Activated T-cell treated with anti-CD3 and anti-CD28 coated beads for 1 hour (primary cell): ENCODE results near the gene SYNPO2.
"Not testable (repeated sequence)": the region's sequence is repeated elsewhere in the genome, so short reads cannot be mapped to it uniquely, and the experiment has no call there.

ENCODE experiments used
- DNase-seq: peaks from one replicate; pipeline ENCODE4 v3.0.0-alpha.2; 2020; ENCODE audit warnings: low read depth

The SYNPO2 gene

DNA sequence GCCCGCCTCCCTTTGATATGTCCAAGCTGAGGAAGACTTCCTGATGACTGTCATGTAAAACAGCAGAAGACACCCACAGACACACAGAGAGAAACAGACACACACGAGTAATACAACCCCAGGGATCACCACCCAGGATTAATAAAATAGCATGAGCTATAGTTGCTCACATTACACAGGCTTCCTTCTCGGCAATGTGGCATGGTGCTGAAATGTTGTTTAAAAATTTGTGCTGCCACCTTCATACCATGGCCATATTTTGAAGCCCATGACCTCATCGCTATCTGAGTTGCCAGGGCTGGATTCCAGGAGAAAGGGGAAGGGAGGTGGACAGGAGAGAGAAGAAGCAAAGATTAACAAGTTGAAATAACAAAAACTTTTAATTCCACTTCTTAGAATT lies 111.7 kb downstream of the SYNPO2 start:
- no peak for DNase-seq

DNA sequence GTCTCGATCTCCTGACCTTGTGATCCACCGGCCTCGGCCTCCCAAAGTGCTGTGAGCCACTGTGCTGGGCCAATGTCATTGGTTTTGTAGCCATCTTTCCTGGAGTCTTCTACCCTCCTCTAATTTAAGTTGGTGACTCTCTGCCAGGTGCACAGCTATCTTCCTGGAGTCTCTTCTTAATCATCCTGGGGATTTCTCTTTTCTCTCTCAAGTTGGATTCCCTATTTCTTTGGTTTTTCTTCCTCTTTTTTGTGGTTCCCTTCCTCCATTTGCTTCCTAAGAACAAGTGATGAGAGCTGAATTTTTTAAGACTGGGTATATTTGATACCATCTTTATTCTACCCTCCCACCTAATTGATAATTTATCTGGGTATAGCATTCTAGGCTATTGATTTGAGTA lies 113.8 kb downstream of the SYNPO2 start:
- DNase-seq = no peak

- not testable (repeated sequence) for DNase-seq
Observed at GRCh38 chr4:119003001-119003400, 114.3 kb downstream of the SYNPO2 start.

DNA sequence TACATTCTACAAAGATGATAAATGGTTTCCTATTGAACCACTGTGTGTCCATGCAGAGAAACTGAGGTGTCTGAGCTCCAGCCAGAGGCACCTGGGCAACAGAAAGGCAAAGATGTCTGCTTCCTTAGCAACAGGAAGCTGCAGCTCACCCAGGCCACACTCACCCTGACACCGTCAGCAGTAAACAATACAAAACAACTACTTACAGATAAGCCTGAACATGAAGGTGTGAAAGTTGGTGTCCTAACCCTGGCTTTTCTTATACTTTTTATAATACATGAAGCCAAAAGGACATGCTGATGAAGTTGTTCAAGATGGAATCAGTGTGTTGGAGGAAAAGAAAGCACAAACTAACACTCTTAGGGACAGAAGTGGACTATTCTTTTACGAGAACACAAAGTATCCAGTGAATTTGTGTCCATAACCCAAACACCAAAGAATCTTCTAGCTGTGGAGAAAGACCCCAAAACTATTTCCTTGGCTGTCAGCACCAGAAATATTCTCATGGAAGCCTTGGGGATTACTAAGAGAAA lies 117.3 kb downstream of the SYNPO2 start:
- DNase-seq = no peak

DNA sequence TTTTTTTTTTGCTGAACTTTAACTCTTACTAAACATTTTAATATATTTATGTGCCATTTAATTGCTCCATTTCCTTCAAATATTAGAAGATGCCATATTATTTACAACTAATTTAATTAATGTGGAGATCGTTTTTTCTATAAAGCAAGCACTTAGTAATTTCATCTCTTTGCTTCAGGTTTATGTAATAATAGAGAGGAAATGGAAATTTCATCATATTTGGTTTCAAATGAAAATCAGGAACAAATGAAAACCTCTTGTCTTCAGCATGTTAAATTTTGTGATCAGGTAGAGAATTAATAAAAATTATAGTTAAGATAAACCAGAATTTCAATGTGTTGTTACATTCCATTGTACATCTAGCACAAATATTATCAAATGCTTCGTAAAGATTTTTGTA lies 120.1 kb downstream of the SYNPO2 start:
- no peak for DNase-seq

GRCh38 chr4:119010221-119010620 lies 121.6 kb downstream of the SYNPO2 start:
- not testable (repeated sequence) for DNase-seq

DNA sequence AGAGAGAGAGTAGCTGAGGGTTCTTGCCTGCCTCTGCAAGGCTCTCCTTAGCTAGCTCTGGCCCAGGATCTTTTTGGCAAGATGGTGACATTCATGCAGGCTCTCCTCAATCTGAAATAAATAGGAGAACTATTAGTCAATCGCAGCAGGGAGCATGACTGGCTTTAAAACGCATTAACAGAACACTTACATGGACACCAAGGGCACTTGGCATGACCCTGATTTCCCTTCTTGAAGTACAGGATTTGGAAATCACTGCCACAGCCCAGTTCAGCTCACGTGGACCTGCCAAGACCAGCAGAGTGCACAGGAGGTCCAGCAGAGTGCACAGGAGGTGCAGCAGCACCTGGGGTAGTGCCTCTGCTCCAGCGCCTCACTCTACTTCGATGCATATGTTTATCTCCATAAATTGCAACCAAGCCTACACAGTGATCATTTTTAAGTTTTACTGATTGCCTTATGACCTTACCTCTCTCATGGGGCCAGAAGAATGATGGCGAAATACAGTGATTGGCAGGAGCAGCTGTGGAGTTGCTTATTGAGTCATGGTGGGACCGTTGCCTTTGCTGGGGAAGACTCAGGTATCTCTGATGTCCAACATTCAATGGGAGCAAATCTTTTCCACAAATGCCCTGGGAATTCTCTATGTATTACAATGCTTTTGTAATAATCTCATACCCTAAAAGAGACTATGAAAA lies 122.4 kb downstream of the SYNPO2 start:
- no peak for DNase-seq

GRCh38 chr4:119011607-119011988 lies 122.9 kb downstream of the SYNPO2 start:
- DNase-seq = no peak

- no peak for DNase-seq
Observed at GRCh38 chr4:119014658-119015057, 126.0 kb downstream of the SYNPO2 start.

DNA sequence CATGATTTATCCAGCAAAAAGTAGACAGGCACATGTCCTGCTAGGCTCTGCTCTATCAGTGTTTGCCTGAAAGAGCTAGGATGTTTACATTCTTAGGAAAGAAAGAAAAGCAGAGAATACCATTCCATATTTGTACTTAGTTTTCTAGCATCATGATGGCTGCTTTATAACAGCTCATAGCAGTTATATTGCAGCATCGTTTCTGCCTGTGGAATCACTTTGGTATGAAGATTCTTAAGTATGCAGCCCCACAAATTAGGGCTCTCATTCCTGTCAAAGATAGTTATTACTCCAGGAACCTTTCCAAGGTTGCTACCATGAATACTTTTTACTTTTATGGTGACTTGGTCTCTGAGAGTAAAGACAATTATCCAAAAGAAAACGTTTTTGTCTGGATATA lies 128.0 kb downstream of the SYNPO2 start:
- no peak for DNase-seq

GRCh38 chr4:119017636-119018035 lies 129.0 kb downstream of the SYNPO2 start:
- DNase-seq = no peak

GRCh38 chr4:119020158-119020557 lies 131.5 kb downstream of the SYNPO2 start:
- DNase-seq = no peak

DNA sequence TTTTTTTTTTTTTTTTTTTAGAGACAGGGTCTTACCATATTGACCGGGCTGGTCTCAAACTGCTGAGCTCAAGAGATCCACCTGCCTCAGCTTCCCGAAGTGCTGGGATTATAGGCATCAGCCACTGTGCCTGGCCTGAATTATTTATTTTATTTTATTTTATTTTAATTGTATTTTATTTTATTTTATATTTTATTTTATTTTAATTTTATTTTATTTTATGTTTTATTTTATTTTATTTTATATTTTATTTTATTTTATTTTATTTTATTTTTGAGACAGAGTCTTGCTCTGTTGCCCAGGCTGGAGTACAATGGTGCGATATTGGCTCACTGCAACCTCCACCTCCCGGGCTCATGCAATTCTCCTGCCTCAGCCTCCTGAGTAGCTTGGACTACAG lies 133.9 kb downstream of the SYNPO2 start:
- not testable (repeated sequence) for DNase-seq

DNA sequence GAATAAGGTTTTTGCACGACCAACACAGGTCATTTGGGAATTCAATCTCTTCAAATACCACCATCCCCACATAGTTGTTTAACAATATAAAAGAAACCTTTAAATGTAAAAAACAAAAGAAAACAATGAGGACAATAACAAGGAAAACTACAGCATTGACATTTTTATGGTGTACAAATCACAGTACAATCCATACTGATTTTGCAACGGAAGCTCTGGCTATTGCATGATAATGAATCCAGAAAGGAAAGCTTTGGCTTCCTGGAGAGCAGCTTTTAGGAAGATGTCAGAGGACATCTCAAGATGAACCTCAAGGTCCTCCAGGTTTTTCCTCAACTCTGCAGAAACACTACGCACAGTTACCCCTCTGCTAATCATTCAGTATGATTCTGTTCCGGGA lies 135.4 kb downstream of the SYNPO2 start:
- DNase-seq = no peak

DNA sequence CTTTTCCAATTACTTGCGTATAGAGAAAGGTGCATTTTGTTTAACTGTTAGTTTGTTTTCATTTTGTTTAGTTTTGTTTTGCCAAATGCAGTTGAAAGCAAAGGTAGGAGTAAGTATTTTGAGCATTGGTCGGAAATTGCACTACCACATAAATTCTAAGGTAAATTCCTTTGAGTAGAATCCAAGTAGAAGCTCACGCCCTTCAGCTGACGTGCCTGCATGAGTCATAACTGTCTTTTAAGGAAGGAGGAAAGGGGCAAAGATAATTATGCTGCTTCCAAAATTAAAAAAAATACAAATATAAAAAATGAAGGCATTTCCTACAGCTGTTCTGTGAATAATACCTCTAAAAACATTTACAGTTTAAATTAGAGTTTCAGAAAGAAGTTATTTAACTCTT lies 136.8 kb downstream of the SYNPO2 start:
- no peak for DNase-seq

GRCh38 chr4:119025916-119026661 lies 137.4 kb downstream of the SYNPO2 start:
- DNase-seq = no peak

DNA sequence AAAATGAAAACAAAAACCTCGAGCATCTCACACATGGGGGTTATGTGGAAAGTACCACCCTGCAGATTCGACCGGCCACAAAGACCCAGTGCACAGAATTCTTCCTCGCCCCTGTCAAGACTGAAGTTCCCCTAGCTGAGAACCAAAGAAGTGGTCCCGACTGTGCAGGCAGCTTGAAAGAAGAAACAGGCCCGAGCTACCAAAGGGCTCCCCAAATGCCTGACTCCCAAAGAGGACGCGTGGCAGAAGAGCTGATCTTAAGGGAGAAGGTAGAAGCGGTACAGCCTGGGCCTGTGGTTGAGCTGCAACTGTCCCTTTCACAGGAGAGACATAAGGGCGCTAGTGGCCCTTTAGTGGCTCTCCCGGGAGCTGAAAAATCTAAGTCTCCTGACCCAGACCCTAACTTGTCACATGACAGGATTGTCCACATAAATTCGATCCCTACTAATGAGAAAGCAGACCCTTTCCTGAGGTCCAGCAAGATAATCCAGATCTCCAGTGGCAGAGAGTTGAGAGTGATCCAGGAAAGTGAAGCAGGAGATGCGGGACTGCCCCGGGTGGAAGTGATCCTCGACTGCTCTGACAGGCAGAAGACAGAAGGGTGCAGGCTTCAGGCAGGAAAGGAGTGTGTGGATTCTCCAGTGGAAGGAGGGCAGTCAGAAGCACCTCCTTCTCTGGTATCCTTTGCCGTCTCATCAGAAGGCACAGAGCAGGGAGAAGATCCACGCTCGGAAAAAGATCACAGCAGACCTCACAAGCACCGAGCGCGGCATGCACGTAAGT lies 138.2 kb downstream of the SYNPO2 start:
- no peak for DNase-seq

GRCh38 chr4:119027811-119028210 lies 139.2 kb downstream of the SYNPO2 start:
- DNase-seq = no peak

GRCh38 chr4:119028296-119028695 lies 139.6 kb downstream of the SYNPO2 start:
- DNase-seq = no peak

- DNase-seq = no peak
Observed at GRCh38 chr4:119029847-119030535, 141.3 kb downstream of the SYNPO2 start.

DNA sequence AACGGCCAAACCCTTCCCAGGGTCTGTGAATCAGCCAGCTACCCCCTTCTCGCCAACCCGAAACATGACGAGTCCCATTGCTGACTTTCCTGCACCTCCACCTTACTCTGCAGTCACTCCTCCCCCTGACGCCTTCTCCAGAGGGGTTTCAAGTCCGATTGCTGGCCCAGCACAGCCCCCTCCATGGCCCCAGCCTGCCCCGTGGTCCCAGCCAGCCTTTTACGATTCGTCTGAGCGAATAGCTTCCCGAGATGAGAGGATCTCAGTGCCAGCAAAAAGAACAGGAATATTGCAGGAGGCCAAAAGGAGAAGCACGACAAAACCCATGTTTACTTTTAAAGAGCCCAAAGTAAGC lies 141.9 kb downstream of the SYNPO2 start:
- no peak for DNase-seq

DNA sequence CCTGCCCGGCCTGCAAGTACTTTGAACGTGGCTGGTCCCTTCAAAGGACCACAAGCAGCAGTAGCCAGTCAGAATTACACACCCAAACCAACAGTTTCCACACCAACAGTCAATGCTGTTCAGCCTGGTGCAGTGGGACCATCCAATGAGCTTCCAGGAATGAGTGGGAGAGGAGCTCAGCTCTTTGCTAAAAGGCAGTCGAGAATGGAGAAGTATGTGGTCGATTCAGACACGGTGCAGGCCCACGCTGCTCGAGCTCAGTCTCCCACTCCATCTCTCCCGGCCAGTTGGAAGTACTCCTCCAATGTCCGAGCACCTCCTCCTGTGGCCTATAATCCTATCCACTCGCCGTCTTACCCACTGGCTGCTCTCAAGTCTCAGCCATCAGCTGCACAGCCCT lies 142.6 kb downstream of the SYNPO2 start:
- DNase-seq = no peak
